Activated T-helper 9 cell treated with anti-CD3 and anti-CD28 coated beads, Interleukin-2, amount 50 U/mL, for 16 hours (primary cell): ENCODE measurements around the gene NFX1.

Experiments used
- DNase-seq: peaks from one replicate; pipeline ENCODE4 v3.0.0-alpha.2; 2020; ENCODE audit warnings: low read depth

NFX1 gene

DNA sequence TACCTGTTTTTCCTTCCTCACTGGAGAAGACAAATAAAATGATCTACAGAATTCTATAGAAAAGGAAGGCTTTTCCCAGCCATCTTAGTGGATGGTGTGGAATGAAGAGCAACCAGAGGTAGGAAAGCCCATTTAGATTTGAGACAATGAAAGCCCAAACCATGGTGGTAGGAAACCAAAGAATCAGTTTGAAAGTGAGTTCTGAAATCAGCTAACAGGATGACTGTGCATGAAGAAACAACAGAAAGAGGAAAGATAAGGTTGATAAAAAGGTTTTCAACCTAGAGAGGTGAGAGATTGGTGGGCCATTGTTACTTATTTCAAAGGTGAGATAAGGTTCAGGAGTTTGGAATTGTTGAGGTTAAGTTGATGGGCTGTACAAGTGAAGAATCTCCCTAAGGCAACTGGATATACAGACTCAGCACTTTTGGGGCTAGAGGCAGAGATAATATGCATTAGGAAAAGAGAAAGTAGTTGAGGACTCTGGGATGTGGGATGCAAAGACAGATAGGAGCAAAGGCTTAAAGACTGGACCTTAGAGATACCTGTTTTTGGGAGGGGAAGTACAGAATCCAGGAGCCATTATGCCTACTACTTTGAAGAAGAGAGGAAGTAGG lies 23.1 kb upstream of the NFX1 start:
- no peak for DNase-seq

- no peak for DNase-seq
Measured at GRCh38 chr9:33270146-33270545, 20.2 kb upstream of the NFX1 start.

- no peak for DNase-seq
Measured at GRCh38 chr9:33272061-33272460, 18.3 kb upstream of the NFX1 start.

DNA sequence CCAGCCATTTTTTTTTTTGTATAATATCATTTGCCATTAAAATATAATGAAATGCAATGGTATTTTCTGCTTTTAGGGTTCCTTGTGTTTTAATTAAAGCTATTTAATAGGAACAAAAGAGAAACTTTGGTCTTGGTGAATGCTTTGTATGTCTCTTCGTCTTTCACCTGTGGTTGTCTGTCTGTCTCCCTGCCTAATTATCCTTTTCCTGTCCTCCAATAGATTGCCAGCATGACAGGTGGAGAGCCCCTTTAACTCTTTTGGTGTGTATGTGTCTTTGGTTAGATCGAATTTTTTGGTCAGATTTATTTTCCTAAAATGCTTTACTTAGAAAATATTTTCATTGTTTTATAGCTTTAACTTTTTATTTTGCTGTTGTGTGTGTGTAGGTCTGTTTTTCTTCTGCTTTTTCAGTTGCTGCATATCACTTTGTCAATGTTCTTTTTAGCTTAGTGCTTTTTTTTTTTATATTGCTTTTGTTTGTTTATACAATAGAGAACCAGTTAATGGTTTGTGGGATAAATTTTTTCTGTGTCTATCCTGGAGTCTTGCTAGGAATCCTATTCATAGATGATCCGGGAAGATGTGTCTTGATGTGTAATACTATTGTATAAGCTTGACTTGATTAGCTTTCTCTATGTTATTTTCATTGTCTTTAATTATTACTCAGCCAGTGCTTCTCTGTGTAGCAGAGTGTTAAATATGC lies 16.9 kb upstream of the NFX1 start:
- DNase-seq = no peak

GRCh38 chr9:33273972-33274328 lies 16.4 kb upstream of the NFX1 start:
- DNase-seq = no peak

GRCh38 chr9:33277484-33277883 lies 12.8 kb upstream of the NFX1 start:
- no peak for DNase-seq

DNA sequence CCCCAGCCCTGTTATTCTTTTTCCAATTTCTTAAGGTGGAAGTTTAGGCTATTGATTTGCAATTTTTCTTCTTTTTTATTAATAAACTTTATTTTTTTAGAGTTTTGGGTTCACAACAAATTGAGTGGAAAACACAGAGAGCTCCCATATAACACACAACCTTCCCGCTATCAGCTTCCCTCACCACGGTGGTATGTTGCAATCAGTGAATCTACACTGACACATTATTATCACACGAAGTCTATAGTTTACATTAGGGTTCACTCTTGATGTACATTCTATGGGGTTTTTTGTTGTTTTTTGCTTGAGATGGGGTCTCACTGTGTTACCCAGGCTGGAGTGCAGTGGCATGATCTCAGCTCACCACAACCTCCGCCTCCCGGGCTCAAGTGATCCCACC lies 4.8 kb upstream of the NFX1 start:
- DNase-seq = no peak

- DNase-seq = no peak
Measured at GRCh38 chr9:33287087-33287490, 3.2 kb upstream of the NFX1 start.

DNA sequence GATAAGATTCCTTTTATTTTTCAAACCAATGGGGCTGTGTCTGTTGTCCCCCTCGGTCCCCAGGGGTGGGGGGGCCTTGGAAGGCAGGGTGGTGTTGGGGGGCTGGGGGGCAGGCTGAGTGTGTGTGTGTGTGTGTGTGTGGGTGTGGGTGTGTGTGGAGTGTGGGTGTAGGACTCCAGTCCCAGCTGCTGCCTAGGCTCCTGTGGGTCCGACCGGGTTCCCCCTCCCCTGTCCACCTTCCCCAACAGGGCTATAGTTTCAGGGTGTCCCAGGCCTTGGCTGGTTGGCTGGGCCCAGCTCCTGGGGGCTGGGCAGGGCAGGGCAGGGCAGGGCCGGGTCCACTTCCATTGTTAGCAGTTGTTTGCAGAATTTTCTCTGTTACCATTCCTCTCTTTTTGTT lies 2.1 kb upstream of the NFX1 start:
- no peak for DNase-seq

- DNase-seq = no peak
Measured at GRCh38 chr9:33288828-33289483, 1.4 kb upstream of the NFX1 start.

DNA sequence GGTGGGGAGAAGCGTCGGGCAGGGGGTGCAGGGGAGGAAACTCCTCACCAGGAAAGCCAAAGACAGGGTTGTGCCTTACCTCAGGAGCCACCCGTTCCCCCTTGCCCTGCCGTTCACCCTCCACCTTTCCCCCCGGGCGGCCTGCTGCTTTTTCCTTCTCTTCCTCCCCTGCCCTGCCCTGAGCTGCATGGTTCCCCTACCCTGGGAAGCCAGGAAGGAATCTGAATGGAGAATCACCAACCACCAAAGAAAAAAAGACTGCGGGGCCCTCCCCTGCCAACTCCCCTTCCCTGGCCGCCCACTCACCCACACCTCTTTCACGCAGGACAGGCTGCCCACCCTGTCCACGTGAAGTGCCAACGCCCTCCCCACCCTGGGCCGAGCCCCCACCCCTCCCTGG lies 820 bp upstream of the NFX1 start:
- no peak for DNase-seq

DNA sequence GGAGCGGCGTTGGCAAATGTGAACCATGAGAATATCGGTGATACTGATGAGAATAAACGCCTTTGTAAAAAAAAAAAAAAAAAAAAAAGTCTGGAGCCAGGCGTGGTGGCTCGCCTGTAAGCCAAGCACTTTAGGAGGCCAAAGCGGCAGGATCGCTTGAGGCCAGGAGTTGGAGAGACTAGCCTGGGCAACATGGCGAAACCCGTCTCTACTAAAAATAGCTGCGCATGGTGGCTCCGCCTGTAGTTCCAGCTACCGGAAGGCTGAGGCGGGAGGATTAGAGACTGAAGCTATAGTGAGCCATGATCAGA lies 425 bp upstream of the NFX1 start:
- no peak for DNase-seq

GRCh38 chr9:33291031-33291397 lies 698 bp downstream of the NFX1 start:
- no peak for DNase-seq

GRCh38 chr9:33291901-33292300 lies 1.6 kb downstream of the NFX1 start:
- no peak for DNase-seq

- no peak for DNase-seq
Measured at GRCh38 chr9:33293782-33294181, 3.5 kb downstream of the NFX1 start.

GRCh38 chr9:33294670-33295432 lies 4.5 kb downstream of the NFX1 start:
- DNase-seq = no peak

DNA sequence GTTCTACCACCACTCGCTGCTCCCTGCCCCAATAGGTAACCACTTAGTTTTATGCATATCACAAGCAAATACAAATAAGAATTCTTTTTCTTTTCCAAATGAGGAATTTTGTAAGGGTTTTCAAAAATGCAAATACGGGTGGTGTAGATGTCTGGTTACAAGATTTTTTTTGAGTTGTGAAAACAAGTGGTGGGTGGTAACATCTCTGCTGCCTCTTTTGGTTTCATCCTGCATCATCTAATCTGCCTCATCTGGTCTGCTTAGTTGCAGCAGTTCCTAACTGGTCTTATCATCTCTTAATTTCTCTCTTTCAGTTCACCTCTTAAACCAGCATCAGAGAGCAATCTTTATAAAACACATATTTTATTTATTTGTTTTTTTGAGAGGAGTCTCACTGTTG lies 5.3 kb downstream of the NFX1 start:
- DNase-seq = no peak

GRCh38 chr9:33297432-33297831 lies 7.1 kb downstream of the NFX1 start:
- no peak for DNase-seq

DNA sequence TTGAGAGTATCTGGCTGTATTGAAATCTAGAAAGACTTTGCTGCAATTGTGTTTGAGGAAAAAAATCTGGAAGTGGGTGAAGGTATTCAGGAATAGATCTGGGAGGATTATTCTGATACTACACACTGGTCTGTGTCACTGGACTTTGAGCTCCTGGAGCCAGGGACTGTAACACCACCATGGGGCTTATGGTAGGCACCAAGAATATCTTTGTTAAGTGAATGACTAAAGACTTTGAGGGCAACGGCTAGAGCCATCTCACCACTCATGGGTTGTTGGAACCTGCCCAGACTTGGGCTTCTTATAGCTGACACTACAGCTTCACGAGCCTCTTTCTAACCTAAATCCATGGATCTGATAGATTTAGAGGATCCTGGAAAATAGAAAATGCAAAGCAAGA lies 10.2 kb downstream of the NFX1 start:
- DNase-seq = no peak

- DNase-seq = no peak
Measured at GRCh38 chr9:33304362-33304761, 14.0 kb downstream of the NFX1 start.

- DNase-seq = no peak
Measured at GRCh38 chr9:33306037-33306436, 15.7 kb downstream of the NFX1 start.

GRCh38 chr9:33307067-33307466 lies 16.8 kb downstream of the NFX1 start:
- DNase-seq = no peak

DNA sequence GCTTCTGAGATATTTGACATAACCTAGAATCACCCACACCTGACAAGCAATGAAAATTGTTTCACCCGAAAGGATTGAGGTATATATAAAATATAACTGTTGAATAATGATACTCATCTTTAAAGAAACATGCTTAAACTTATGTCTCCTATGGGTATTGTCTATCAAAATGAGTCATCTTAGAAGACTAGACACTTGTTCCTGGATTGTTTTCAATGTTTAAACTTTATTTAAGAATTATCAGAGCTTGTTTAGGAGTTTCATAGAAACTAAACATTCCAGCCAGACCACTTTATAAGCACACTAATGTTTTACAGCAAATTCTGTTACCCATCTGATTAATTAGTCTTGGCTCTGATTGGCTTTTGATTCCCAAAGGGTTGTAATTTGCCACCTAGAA lies 19.6 kb downstream of the NFX1 start:
- no peak for DNase-seq
